ENCODE data around the gene OR4K1.
"Not testable (repeated sequence)": the region's sequence is repeated elsewhere in the genome, so short reads cannot be mapped to it uniquely, and the experiment has no call there.

The OR4K1 gene, protein sequence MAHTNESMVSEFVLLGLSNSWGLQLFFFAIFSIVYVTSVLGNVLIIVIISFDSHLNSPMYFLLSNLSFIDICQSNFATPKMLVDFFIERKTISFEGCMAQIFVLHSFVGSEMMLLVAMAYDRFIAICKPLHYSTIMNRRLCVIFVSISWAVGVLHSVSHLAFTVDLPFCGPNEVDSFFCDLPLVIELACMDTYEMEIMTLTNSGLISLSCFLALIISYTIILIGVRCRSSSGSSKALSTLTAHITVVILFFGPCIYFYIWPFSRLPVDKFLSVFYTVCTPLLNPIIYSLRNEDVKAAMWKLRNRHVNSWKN

DNA sequence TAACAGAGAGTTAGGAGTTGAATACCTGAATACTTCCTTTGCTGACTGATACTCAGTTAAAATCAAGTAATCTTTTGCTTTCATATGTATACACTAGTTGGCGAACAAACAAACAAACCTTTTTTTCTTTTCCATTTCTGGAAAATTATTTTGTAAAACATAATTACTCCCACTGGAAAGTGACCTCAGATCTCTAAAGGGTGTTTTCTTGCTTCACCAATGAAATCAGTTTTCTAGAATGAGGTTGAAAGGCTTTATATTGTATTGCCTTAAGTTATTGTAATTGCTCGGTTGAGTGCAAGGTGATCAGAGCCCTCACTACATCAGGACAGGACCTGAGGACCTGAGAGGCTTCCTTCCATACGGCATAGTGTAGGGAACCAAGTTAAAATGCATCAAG is at the start of gene OR4K1:
Gene OR4K1 (plus strand): TSS at position 301 of the 400 bp plus-strand sequence. CDS start 4,750 bp downstream, outside the sequence.
- FAIRE-seq (no peak), DNase-seq (ENCODE audit: low spot score) (no peak)

DNA sequence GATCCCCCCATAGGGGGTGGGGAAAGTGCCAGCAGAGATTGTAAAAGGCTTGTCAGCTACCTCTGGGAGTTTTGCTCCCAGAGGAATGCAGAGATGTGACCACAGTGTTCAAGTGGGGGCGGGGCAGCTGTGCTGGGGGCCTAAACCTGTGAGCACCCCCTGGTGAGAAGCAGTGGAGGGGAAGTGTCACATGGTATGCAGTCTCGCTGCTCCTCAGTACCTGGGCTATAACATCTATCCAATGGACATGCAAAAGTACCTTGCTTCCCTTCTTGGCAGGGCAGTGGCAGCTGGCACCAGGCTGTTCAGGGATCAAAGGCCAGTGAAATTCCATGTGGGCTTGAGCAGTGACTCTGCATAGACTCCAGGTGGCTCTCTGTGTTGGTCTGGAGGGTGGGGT is 35.4 kb upstream of the OR4K1 start:
- FAIRE-seq: no peak
- DNase-seq (ENCODE audit: low spot score): no peak

DNA sequence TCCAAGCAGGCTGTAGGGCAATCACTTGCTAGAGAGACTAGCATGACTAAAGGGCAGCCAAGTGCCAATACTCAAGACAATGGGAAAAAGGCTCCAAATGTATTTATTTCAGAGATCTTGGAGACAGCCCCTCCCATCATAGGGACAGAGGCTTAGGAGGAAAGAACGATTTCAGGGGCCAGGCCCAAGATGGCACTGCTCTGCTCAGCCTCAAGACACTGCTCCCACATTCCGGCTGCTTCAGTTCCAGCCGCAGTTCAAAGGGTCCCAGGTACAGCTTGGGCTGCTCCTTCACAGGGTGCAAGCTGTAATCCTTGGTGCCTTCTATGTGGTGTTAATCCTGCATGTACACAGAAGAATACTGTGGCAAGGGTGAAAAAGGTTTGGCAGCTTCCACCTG is 29.7 kb upstream of the OR4K1 start:
- FAIRE-seq (no peak), DNase-seq (ENCODE audit: low spot score) (no peak)

DNA sequence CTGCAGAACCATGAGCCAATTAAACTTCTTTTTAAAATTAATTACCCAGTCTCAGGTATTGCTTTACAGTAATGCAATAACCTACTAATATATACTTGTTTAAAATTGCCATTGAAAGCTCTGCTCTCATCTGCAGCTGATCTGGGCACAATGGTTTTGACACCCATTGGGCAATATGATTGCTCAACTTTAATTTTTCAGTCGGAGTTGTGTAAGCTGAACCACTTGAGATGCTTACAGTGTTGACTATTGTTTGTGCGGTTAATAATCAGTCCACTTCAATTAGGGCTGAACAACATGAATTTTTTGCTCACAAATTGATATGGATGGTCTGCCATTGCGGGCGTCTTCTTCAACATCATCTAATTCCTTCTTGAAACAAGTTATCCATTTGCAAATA is 28.3 kb upstream of the OR4K1 start:
- FAIRE-seq (no peak), DNase-seq (ENCODE audit: low spot score) (no peak)

DNA sequence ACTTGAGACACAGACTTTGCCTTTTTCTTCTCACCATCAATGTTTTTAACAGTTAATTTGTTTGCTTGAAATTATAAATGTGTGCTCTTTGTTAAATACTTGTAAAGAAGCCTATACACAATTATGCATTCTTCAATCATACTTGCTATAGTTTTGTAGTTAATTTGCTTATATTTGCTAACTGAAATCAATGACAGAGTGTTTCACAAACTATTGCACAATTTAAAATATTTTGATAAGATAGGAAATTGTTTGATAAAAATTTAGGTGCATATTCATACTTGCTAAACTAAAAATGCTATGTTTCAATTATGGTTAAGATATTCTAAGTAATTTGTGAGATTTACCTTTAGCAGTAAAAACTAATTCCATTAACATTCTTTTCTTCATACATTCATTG is 24.1 kb upstream of the OR4K1 start:
- FAIRE-seq (no peak), DNase-seq (ENCODE audit: low spot score) (no peak)

DNA sequence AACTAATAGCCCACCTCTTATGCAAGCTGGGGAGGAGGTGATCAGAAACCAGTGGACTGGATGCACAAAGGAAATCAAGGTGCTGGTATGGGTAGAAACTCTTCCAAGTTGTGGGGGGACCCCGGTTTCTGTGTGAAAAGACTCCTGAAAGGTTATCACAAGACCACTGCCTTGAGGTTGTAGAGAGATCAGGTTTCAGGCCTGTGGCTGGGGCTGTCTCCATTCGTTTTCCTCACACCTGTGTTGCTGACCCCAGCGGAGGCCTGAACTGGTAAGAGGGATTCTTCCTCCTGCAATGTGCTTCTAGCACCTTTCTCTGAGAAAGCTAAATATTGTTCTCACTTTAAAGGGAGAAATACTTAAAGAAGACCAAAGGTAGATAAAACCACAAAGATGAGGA is 19.6 kb upstream of the OR4K1 start:
- FAIRE-seq: no peak

DNA sequence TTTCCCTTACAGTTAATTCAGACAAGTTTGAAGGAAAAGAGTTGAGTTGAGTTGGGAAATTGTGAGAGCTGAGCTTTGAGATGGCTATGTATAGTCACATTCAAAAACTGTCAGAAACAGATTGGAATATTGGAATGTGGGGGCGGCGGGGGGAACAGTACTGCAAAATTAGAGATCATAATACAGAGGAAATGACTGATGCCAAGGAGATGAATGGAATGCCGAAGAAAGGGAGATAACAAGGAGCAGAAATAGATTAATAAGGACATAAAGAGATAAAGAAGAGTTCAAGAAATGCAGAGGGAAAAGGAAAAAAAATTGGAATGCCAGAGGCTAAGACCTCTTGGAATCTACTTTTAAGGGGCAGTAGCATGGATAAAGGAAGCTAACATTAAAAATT is 13.5 kb upstream of the OR4K1 start:
- DNase-seq (ENCODE audit: low spot score) (no peak), FAIRE-seq (no peak)

More for the DNA sequence above, 19.6 kb upstream of the OR4K1 start:
- no peak for DNase-seq (ENCODE audit: low spot score)

DNA sequence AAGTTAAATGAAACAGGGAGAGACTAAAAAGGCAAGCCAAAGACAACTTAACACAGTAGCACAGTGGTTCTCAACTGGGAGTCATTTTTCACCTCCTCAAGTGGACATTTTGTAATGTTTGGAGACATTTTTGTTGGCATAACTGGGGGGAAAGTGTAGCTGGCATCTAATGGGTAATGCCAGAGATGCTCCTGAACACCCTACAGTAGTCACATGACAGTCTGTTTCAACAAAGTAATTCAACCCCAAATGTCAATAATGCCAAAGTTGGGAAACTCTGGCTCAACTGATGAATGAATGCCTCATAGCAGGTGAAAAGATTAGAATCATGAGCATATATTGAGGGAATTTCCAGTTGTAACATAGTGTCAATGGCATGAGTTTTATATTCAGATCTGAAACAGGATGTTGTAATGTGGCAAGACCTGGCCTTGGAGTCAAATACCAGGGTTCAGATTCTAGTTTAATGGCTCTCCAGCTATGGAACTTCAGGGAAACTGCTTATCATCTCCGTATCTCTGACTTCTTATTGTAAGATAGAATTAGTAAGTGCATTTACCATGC is 12.7 kb upstream of the OR4K1 start:
- no peak for FAIRE-seq
- no peak for DNase-seq (ENCODE audit: low spot score)

DNA sequence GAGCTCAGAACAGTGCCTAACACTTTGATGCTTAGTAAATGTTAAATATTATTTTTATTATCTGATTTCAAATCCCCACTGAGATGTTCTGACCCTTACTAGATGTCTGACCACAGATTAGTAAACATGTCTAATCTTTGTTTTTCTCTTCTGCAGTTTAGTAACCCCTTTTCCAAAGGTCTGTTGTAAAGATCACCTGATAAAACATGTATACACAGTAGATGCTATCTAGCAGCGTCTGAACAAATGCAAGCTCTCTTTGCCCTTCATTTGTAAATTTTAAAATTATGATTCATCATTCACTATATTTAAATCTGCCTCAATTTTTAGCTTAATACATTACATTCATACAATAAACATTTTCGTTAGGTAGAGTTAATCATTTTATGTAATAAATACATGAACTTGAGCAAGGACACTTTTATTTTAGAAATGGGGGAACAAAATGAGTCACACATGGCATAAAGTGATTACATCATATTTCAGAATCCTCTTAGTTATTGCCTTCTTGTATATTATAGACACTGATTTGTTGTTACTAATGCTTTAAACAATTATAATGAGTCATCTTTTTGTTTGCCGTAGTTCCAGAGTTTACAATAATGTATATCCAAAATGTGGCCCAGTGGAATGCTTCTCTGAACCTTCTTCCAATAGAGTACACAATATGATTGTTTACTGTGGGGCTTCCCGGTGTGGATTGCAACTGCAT is 12.0 kb upstream of the OR4K1 start:
- no peak for DNase-seq (ENCODE audit: low spot score)
- FAIRE-seq: no peak

DNA sequence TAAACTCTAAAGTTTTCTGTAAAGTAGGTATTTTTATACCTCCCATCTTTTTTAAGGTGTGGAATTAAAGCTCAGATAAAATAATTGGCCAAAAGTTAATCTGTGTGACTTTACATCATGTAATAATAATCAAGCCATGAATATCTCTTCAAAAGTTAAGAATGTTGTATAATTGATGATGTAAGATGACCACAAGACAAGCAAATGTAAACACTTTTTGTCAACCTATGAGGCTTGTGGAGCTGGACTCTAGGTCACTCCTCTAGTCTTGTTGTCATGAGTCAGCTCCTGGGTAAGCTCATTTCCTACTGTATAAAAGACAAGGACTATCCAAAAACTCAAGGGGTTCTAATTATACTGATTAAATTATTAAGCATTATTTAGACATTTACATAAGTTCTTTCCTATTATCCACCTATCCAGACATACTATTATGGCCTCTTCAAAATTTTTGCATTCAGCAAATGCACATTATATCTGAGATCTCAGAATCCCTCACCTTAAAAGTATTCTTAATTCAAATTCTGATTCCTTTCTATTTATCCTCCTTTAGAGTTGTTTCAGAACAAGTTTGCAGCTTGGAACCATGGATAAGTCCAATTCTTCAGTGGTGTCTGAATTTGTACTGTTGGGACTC is 10.6 kb upstream of the OR4K1 start, which contains the start of gene OR4K5:
Gene OR4K5 (plus strand): TSS at position 587 of the 637 bp plus-strand sequence. CDS start 0 bp downstream, at position 587.
- FAIRE-seq (no peak), DNase-seq (ENCODE audit: low spot score) (no peak)

DNA sequence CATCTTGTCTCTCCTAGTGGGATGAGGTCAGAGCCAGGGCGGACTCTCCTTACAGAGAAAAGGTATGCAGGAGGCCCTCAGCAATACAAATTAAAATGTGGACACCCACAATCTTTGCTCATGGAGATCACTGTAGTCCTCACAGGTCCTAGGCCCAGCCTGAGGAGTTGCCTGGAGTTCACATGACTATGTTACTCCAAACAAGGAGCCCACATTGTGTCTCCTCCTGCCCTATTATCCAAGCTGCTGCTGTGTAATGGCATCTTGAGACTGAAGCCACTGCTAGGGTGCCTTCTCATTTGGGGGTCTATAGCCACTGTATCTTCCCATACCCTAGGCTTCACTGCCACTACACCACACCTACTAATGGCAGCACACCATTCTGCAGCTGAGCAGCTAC is 11.0 kb downstream of the OR4K1 start:
- DNase-seq (ENCODE audit: low spot score) (no peak), FAIRE-seq (no peak)

DNA sequence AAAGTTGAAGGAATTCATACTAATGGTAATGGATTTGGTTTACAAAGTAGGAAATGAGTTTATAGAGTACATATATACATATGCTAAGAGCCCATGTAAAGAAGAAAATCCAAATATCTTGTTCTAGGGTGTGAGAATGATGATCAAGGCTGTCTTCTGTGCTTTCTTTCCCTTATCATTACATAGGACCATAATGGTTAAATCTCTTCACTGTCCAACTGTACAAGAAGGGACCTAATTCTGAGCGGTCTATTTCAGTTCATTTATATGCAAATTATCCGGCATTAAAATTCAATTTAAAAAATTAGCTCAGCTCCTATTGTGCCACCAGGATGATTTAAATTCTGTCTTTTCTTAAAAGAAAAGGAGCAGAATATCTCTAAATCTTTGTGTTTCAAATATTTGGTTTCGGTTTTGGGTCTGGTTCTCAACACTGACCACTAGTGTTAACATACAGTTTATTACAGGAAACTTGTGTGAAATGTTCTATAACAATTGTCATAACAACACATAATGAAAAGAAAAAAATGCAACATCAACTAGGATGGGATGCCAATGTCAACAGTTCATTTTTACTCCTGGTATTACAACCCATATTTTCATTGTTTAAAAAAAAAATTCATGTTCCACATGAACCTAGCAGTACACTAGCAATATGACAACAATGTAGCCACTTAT is 16.8 kb downstream of the OR4K1 start:
- DNase-seq (ENCODE audit: low spot score) (no peak), FAIRE-seq (peak; percentile 18)

DNA sequence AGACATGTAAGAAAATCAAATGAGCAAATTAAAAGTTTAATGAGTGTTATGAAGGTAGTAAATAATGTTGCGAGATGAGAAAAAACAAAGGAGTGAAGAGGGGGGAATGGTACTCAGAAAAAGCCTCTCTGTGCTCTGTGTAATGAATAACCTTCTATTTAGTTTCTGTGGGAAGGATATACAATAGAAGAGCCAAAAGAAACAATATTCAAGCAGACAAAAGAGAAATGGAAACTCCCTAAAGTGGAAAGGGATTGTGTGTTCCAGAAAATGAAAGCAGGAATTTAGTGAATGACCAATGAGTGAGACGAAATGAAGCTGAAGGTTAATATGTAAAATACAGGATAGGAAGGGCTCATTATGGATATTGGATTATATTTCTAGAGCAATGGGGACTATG is 18.5 kb downstream of the OR4K1 start:
- FAIRE-seq: no peak

DNA sequence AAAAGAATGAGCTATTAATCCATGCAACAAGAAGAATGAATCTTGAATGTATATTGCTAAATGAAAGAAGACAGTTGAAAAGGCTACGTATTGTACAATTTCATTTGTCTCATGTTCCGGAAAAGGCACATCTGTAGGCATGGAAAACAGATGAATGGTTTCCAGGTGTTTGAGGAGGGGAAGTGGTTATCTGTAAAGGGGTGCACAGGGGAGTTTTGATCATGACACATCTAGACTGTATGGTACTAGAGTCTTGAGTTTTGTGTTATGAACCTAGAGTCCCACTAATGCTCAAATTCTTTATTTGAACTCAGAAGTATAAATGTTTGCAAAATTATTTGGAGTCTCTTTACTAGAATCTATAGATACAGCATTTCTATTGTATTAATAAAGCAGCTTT is 39.0 kb downstream of the OR4K1 start:
- not testable (repeated sequence) for DNase-seq (ENCODE audit: low spot score); FAIRE-seq

More for the DNA sequence above, 18.5 kb downstream of the OR4K1 start:
- no peak for DNase-seq (ENCODE audit: low spot score)

DNA sequence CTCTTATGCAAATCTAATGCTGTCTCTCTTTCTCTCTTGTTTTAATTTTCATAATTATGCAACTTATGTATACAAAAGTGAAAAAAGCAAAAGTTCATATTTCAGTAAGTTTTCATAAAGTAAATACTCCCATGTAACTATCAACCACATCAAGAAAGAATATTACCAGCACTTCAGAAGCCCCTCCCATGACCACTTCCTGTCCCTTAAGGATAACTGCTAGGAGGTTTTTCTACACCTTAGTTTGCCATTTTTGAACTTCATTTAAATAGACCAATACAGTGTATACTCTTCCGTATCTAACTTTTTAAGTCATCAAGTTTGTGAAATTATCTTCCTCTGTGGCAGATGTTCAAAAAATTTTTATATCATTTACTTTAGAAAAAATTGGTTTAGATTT is 44.1 kb downstream of the OR4K1 start:
- no peak for DNase-seq (ENCODE audit: low spot score)
- no peak for FAIRE-seq

DNA sequence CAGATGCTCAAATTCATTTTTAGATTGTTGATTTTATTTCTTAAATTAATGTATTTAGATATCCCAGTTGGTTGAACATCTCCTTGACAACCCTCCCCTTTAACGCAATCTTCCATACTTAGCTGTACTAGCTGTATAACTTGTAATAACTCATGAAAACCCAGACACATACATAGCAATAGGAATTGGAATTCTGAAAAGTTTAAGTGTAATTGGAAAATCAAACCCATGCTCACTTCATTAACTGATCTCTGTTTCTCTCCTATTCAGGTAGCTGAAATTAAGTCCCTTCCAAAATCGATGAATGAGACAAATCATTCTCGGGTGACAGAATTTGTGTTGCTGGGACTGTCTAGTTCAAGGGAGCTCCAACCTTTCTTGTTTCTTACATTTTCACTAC is 44.6 kb downstream of the OR4K1 start, which contains the start of gene OR4K15:
Gene OR4K15 (plus strand): TSS at position 301 of the 400 bp plus-strand sequence. CDS start 0 bp downstream, at position 301.
- FAIRE-seq: no peak
- DNase-seq (ENCODE audit: low spot score): no peak
